GM23248 (cell line): ENCODE results near the gene SLC8B1. TPM values are rescaled to one million over a fixed set of nuclear protein-coding genes. Genes with fewer than 3 reads are reported as not detected.

ENCODE experiments used
- DNase-seq: peaks from one replicate; pipeline ENCODE4 v3.0.0-alpha.2; 2015
- H2AFZ ChIP-seq: fragments of 200-600 bp; sonication (generic); 2 replicates; pipeline ENCODE4 v1.6.1; 2016; ENCODE audit warnings: antibody characterized with exemption
- H3F3A ChIP-seq: fragments of 200-600 bp; sonication (generic); 2 replicates; pipeline ENCODE4 v1.6.1; 2016; ENCODE audit warnings: mild to moderate bottlenecking, antibody characterized with exemption, mixed run types; ENCODE audit not compliant: insufficient read depth
- H3K27ac ChIP-seq: fragments of 200-600 bp; sonication (generic); 2 replicates; pipeline ENCODE4 v1.5.1; 2016; ENCODE audit warnings: mild to moderate bottlenecking
- H3K27me3 ChIP-seq: fragments of 200-600 bp; sonication (generic); replicated peaks from 2 replicates; pipeline ENCODE4 v1.6.1; 2016; ENCODE audit warnings: mild to moderate bottlenecking; ENCODE audit not compliant: insufficient read depth
- H3K36me3 ChIP-seq: fragments of 200-600 bp; sonication (generic); 2 replicates; pipeline ENCODE4 v1.6.1; 2016; ENCODE audit warnings: low read depth, mild to moderate bottlenecking
- H3K4me1 ChIP-seq: fragments of 200-600 bp; sonication (generic); 2 replicates; pipeline ENCODE4 v1.6.1; 2016; ENCODE audit warnings: mild to moderate bottlenecking; ENCODE audit not compliant: insufficient read depth
- H3K4me2 ChIP-seq: fragments of 200-600 bp; sonication (generic); one replicate; pipeline ENCODE4 v1.6.1; 2016; ENCODE audit warnings: mild to moderate bottlenecking; ENCODE audit not compliant: unreplicated experiment
- H3K4me3 ChIP-seq: fragments of 200-600 bp; sonication (generic); 2 replicates; pipeline ENCODE4 v1.5.1; 2016; ENCODE audit warnings: mild to moderate bottlenecking
- H3K79me2 ChIP-seq: fragments of 200-600 bp; sonication (generic); 2 replicates; pipeline ENCODE4 v1.6.1; 2016; ENCODE audit warnings: mild to moderate bottlenecking; ENCODE audit not compliant: insufficient read depth
- H3K9ac ChIP-seq: fragments of 200-600 bp; sonication (generic); 2 replicates; pipeline ENCODE4 v1.6.1; 2016; ENCODE audit warnings: mild to moderate bottlenecking
- H3K9me2 ChIP-seq: fragments of 200-600 bp; sonication (generic); 2 replicates; pipeline ENCODE4 v1.6.1; 2016; ENCODE audit warnings: mixed run types, mild to moderate bottlenecking, moderate library complexity; ENCODE audit not compliant: insufficient read depth
- H3K9me3 ChIP-seq: fragments of 200-600 bp; sonication (generic); one replicate; pipeline ENCODE4 v1.6.1; 2017; ENCODE audit warnings: low read depth
- H4K20me1 ChIP-seq: fragments of 200-600 bp; sonication (generic); 2 replicates; pipeline ENCODE4 v1.6.0; 2016; ENCODE audit not compliant: insufficient read depth
- EZH2 ChIP-seq: fragments of 200-600 bp; sonication (generic); IDR thresholded peaks from 2 replicates; pipeline ENCODE4 v1.6.1; 2018; ENCODE audit warnings: antibody characterized with exemption, mild to moderate bottlenecking; ENCODE audit not compliant: insufficient read depth, poor library complexity, severe bottlenecking
- EZH2phosphoT487 ChIP-seq: fragments of 200-600 bp; sonication (generic); IDR thresholded peaks from 2 replicates; pipeline ENCODE4 v1.6.1; 2018; ENCODE audit warnings: antibody characterized with exemption, moderate library complexity, mild to moderate bottlenecking, low read depth; ENCODE audit not compliant: insufficient read depth
- WGBS, 2 experiments: methylation state at CpG; one replicate each; pipeline ENCODE4 v1.1.6; 2015 to 2017; ENCODE audit warnings: low lambda C conversion rate in 2 of 2, low coverage in 1 of 2; ENCODE audit errors: missing lambda C conversion rate in 2 of 2; 5-methylcytosine and 5-hydroxymethylcytosine counted together
- in situ Hi-C: fragments of 300-500 bp; cut with MboI; formaldehyde crosslinking; loops from 2 replicates; pipeline ENCODE4 v1.15.0; 2020
- polyA plus RNA-seq: library from polyadenylated mRNA; unstranded; fragments of >200 nt; fragmentation: Nextera tagmentation; extraction: Ambion mirVana; gene quantifications from 2 replicates; pipeline ENCODE4 v1.2.1, GENCODE V29; 2016
- total RNA-seq: library from RNA; depleted of rRNA; stranded (reverse); fragments of >200 nt; shearing (Covaris generic); gene quantifications from 2 replicates; pipeline ENCODE4 v1.2.3, GENCODE V29; 2014

SLC8B1 gene
- total and polyA plus RNA-seq, 2 experiments from 2014 or later, result 6.6 to 9.0 TPM

- H3F3A ChIP-seq, result no peaks in the 10 kb centered on the region
- in situ Hi-C loops, result no loop called here
- DNase-seq, result no peak
- H3K9me3 ChIP-seq, result no peaks in the 10 kb centered on the region
- H3K4me1 ChIP-seq, result no peaks in the 10 kb centered on the region
- H3K79me2 ChIP-seq, result no peaks in the 10 kb centered on the region
- H3K4me2 ChIP-seq, result no peak overlapping the region
- TF ChIP-seq EZH2 (no peak), EZH2phosphoT487 (no peak)
- H3K27me3 ChIP-seq, result no peaks in the 10 kb centered on the region
- H3K4me3 ChIP-seq, result no peak overlapping the region
- H3K9ac ChIP-seq, result no peak overlapping the region
- H4K20me1 ChIP-seq, result no peaks in the 10 kb centered on the region
- no peaks in the 10 kb centered on the region for H3K9me2 ChIP-seq
- H2AFZ ChIP-seq, result no peak overlapping the region
- WGBS, 2 experiments, result 91 to 93% methylated on average over 6 of the region's 6 CpGs
- H3K36me3 ChIP-seq, result no peaks in the 10 kb centered on the region
- H3K27ac ChIP-seq, result no peak overlapping the region
Observed at GRCh38 chr12:113345318-113345717, 10.4 kb upstream of the SLC8B1 start.

GRCh38 chr12:113341535-113341934, 6.6 kb upstream of the SLC8B1 start:
- Histone ChIP-seq H3K9me3 (no peaks in the 10 kb centered on the region), H3K36me3 (no peaks in the 10 kb centered on the region), H3K4me3 (no peak overlapping the region), H2AFZ (no peak overlapping the region), H3K9ac (no peak overlapping the region), H3K4me1 (no peaks in the 10 kb centered on the region), H3K27ac (no peak overlapping the region), H3K9me2 (no peaks in the 10 kb centered on the region), H3F3A (no peaks in the 10 kb centered on the region), H3K27me3 (no peaks in the 10 kb centered on the region), H3K4me2 (no peak overlapping the region), H4K20me1 (no peaks in the 10 kb centered on the region), H3K79me2 (no peaks in the 10 kb centered on the region)
- no peak for DNase-seq
- in situ Hi-C loops, result no loop called here
- no peak for TF ChIP-seq EZH2
- TF ChIP-seq EZH2phosphoT487, result no peak
- 73 to 75% methylated on average over 6 of the region's 6 CpGs for WGBS, 2 experiments

- Histone ChIP-seq H3K4me2 (no peak overlapping the region), H3K4me1 (no peaks in the 10 kb centered on the region), H2AFZ (no peak overlapping the region), H3K9ac (no peak overlapping the region), H3K36me3 (no peaks in the 10 kb centered on the region), H4K20me1 (no peaks in the 10 kb centered on the region), H3K9me2 (no peaks in the 10 kb centered on the region), H3K9me3 (no peaks in the 10 kb centered on the region), H3K4me3 (no peak overlapping the region), H3K27ac (no peak overlapping the region), H3K27me3 (no peaks in the 10 kb centered on the region), H3K79me2 (no peaks in the 10 kb centered on the region), H3F3A (no peaks in the 10 kb centered on the region)
- in situ Hi-C loops, result no loop called here
- TF ChIP-seq EZH2, result no peak
- TF ChIP-seq EZH2phosphoT487, result no peak
- WGBS, 2 experiments, result 3 to 9% methylated on average over 3 of the region's 3 CpGs
- no peak for DNase-seq
Observed at GRCh38 chr12:113340061-113340460, 5.2 kb upstream of the SLC8B1 start.

- in situ Hi-C loops, result no loop called here
- TF ChIP-seq EZH2phosphoT487 (no peak), EZH2 (no peak)
Observed at GRCh38 chr12:113339540-113339939, 4.6 kb upstream of the SLC8B1 start.

More at GRCh38 chr12:113339540-113339939, 4.6 kb upstream of the SLC8B1 start:
- H3K4me1 ChIP-seq, result no peaks in the 10 kb centered on the region
- no peak overlapping the region for H3K27ac ChIP-seq
- no peak for DNase-seq
- H2AFZ ChIP-seq, result no peak overlapping the region
- 88 to 93% methylated on average over 5 of the region's 5 CpGs for WGBS, 2 experiments
- no peaks in the 10 kb centered on the region for H3F3A ChIP-seq
- no peak overlapping the region for H3K4me2 ChIP-seq
- H3K9me3 ChIP-seq, result no peaks in the 10 kb centered on the region
- H3K9me2 ChIP-seq, result no peaks in the 10 kb centered on the region
- no peaks in the 10 kb centered on the region for H4K20me1 ChIP-seq
- H3K79me2 ChIP-seq, result no peaks in the 10 kb centered on the region
- no peak overlapping the region for H3K9ac ChIP-seq
- no peaks in the 10 kb centered on the region for H3K36me3 ChIP-seq
- H3K27me3 ChIP-seq, result no peaks in the 10 kb centered on the region
- H3K4me3 ChIP-seq, result no peak overlapping the region
